Testis (tissue), 2 donors: ENCODE results near the gene SH3GL2.

Experiments
- POLR2A ChIP-seq: fragments of 450-650 bp; IDR thresholded peaks from one replicate; pipeline ENCODE4 v1.6.1; 2017; ENCODE audit warnings: antibody characterized with exemption, mild to moderate bottlenecking, moderate library complexity
- TF ChIP-seq, protein P1 (sequence below), 3 experiments: fragments of 450-650 bp in 2 of 3; fragments of 200-600 bp in 1 of 3; sonication (generic) in 1 of 3; IDR thresholded peaks; one replicate each; pipeline ENCODE4 v1.5.1; 2016 to 2019; ENCODE audit warnings: antibody characterized with exemption in 3 of 3, mild to moderate bottlenecking in 2 of 3, moderate library complexity in 1 of 3

DNA sequence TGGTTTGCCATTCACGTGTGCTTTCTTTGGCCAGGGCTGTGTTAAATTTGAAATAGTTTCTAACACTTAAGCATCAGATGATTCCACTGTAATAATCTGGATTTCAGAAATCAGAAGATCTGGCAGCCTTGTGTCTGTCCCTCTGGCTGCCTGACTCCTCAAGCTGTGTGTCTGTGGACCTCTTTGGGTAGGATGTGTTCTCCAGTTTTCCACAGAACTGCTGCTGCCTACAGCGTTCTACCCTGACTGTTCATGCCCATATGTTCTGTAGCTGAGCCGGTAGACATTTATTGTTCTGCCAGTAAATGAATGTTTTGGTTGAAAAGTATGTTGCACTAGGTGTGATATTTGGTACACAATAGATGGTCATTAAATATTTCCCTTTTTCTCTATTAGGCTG is 81.3 kb downstream of the SH3GL2 start:
- TF ChIP-seq, protein P1, sequence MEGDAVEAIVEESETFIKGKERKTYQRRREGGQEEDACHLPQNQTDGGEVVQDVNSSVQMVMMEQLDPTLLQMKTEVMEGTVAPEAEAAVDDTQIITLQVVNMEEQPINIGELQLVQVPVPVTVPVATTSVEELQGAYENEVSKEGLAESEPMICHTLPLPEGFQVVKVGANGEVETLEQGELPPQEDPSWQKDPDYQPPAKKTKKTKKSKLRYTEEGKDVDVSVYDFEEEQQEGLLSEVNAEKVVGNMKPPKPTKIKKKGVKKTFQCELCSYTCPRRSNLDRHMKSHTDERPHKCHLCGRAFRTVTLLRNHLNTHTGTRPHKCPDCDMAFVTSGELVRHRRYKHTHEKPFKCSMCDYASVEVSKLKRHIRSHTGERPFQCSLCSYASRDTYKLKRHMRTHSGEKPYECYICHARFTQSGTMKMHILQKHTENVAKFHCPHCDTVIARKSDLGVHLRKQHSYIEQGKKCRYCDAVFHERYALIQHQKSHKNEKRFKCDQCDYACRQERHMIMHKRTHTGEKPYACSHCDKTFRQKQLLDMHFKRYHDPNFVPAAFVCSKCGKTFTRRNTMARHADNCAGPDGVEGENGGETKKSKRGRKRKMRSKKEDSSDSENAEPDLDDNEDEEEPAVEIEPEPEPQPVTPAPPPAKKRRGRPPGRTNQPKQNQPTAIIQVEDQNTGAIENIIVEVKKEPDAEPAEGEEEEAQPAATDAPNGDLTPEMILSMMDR (IDR thresholded peaks at IDR 0.05): no peak
- TF ChIP-seq POLR2A: no peak
